ENCODE measurements around the gene ZSCAN9. TPM values are rescaled to one million over a fixed set of nuclear protein-coding genes. Genes with fewer than 3 reads are reported as not detected.

The ZSCAN9 gene
- total and polyA plus RNA-seq, 9 of the 15 experiments (the other 6 are each of a cell fraction or from before 2014, with no cell fraction given), result 18.8 to 48.9 (median 28.7) TPM

DNA sequence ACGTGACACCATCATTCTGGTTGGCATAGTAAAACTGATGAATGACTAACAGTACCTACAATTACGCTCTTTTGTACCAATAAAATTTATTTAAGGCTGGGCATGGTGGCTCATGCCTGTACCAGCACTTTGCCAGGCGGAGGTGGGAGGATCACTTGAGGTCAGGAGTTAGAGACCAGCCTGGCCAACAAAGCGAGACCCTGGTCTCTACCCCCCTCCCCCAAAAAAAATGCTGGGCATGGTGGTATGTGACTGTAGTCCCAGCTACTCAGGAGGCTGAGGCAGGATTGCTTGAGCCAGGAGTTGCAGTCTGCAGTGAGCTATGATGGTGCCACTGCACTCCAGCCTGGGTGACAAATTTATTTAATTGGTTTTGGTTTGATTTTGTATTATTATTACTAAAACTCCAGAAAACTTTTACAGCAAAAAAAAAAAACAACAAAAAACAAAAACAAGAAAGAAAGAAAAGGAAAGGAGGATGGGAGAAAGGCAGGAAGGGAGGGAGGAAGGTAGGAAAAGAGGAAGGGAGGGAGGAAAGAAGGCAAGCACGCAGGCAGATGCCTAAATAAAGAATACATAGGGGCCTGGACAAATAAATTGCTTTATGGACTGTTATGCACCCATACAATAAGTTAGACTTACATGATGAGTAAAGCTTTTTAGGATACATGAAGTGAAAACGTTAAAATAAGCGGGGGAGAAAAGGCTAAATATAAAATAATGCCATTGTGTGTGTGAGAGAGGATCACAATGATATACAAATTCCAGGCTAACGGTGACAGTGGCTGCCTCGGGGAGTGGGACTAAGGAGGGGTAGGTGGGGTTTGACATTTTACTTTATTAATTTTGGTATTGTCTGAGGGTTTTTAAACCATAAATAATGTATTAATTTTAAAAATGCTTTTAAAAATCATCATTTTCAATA lies 682 bp upstream of the ZSCAN9 start (continued):
- TF ChIP-seq, protein P1, sequence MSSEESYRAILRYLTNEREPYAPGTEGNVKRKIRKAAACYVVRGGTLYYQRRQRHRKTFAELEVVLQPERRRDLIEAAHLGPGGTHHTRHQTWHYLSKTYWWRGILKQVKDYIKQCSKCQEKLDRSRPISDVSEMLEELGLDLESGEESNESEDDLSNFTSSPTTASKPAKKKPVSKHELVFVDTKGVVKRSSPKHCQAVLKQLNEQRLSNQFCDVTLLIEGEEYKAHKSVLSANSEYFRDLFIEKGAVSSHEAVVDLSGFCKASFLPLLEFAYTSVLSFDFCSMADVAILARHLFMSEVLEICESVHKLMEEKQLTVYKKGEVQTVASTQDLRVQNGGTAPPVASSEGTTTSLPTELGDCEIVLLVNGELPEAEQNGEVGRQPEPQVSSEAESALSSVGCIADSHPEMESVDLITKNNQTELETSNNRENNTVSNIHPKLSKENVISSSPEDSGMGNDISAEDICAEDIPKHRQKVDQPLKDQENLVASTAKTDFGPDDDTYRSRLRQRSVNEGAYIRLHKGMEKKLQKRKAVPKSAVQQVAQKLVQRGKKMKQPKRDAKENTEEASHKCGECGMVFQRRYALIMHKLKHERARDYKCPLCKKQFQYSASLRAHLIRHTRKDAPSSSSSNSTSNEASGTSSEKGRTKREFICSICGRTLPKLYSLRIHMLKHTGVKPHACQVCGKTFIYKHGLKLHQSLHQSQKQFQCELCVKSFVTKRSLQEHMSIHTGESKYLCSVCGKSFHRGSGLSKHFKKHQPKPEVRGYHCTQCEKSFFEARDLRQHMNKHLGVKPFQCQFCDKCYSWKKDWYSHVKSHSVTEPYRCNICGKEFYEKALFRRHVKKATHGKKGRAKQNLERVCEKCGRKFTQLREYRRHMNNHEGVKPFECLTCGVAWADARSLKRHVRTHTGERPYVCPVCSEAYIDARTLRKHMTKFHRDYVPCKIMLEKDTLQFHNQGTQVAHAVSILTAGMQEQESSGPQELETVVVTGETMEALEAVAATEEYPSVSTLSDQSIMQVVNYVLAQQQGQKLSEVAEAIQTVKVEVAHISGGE (CRISPR knock-in tag; IDR thresholded peaks at IDR 0.05), result 0 out of 6 replicates have a peak, but pooled peaks of 1 of the 3 experiments have one; percentile 29
- TF ChIP-seq MYNN (IDR thresholded peaks at IDR 0.05), result no peak
- no peak for TF ChIP-seq MYNN (CRISPR knock-in tag; IDR thresholded peaks at IDR 0.05)
- 0 out of 2 replicates have a peak, but pooled peaks have one; percentile 68 for TF ChIP-seq HLTF (IDR thresholded peaks at IDR 0.05)
- 0 out of 2 replicates have a peak, but pooled peaks have one; percentile 41 for TF ChIP-seq MTA1 (IDR thresholded peaks at IDR 0.05; ENCODE audit: borderline replicate concordance)
- peak; percentile 33 for TF ChIP-seq ZBTB8A (IDR thresholded peaks at IDR 0.05; ENCODE audit: partially characterized antibody)
- TF ChIP-seq ZNF3 (CRISPR knock-in tag; IDR thresholded peaks at IDR 0.05), result no peak
- TF ChIP-seq DDX20 (tag; IDR thresholded peaks at IDR 0.05; ENCODE audit: low read depth), result 0 out of 2 replicates have a peak, but pooled peaks have one; percentile 25
- TF ChIP-seq KLF10 (CRISPR knock-in tag; IDR thresholded peaks at IDR 0.05), result no peak
- TF ChIP-seq NCOA6 (IDR thresholded peaks at IDR 0.05), result 0 out of 2 replicates have a peak, but pooled peaks have one; percentile 9
- TF ChIP-seq KAT8 (IDR thresholded peaks at IDR 0.05; ENCODE audit: low read depth), result 0 out of 2 replicates have a peak, but pooled peaks have one; percentile 15
- no peak for TF ChIP-seq USF2 (CRISPR knock-in tag; IDR thresholded peaks at IDR 0.05)
- 0 out of 4 replicates have a peak, but pooled peaks have one; percentile 14 to 55 for TF ChIP-seq CSDE1 (IDR thresholded peaks at IDR 0.05)
- TF ChIP-seq, protein P2, sequence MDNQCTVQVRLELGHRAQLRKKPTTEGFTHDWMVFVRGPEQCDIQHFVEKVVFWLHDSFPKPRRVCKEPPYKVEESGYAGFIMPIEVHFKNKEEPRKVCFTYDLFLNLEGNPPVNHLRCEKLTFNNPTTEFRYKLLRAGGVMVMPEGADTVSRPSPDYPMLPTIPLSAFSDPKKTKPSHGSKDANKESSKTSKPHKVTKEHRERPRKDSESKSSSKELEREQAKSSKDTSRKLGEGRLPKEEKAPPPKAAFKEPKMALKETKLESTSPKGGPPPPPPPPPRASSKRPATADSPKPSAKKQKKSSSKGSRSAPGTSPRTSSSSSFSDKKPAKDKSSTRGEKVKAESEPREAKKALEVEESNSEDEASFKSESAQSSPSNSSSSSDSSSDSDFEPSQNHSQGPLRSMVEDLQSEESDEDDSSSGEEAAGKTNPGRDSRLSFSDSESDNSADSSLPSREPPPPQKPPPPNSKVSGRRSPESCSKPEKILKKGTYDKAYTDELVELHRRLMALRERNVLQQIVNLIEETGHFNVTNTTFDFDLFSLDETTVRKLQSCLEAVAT (IDR thresholded peaks at IDR 0.05), result peak in 1 of 2 experiments; percentile 37; a peak in 1 of 4 replicates
- TF ChIP-seq NFATC3 (IDR thresholded peaks at IDR 0.05), result peak; percentile 32; the same call in 1 of the 2 replicates
- TF ChIP-seq ZFP36 (IDR thresholded peaks at IDR 0.05; ENCODE audit: low read depth, low read length, partially characterized antibody), result no peak
- TF ChIP-seq SNIP1 (IDR thresholded peaks at IDR 0.05; ENCODE audit: low read depth), result peak; percentile 52; the same call in 1 of the 2 replicates

All from K562 (cell line).